ENCODE data around the gene HSPA2. TPM values are rescaled to one million over a fixed set of nuclear protein-coding genes. Genes with fewer than 3 reads are reported as not detected.

HSPA2 gene
- total RNA-seq, 1 experiment from 2014 or later: 8.7 TPM

DNA sequence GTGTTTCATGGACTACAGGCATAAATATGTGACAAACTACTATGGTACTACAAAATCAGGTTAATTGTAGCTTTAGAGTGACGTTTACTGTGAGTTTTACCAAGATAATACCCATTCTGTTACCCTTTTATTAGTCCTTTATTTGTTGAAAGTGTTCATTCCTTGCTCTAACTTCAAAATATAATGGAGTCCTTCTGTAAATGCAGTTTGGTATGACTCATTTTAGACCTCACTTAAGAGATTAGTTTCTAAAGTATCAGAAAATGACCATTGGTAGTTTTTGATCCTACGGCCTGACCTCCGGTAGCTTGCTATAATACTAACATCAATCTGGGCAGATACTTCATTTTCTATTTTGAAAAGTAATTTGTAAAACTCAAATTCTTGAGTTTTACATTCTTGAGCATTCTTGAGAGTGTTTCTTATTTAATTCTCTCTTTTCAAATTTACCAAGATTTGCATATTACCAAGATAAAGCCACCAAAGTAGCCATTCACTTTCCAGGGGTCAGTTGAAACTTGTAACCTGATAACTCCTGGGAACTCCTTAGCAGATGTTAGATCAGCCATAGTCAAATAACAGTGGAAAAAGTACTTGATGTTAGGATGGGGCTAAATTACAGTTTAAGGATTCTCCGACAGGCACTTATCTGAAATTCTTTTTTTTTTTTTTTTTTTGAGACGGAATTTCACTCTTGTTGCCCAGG is 4.2 kb downstream of the HSPA2 start:
- intact Hi-C loops (cut with micrococcal nuclease; ENCODE audit: unreplicated experiment): loop anchor here (5.0 kb wide), 1 partner anchor 218 kb away; no protein-coding TSS in a partner anchor

DNA sequence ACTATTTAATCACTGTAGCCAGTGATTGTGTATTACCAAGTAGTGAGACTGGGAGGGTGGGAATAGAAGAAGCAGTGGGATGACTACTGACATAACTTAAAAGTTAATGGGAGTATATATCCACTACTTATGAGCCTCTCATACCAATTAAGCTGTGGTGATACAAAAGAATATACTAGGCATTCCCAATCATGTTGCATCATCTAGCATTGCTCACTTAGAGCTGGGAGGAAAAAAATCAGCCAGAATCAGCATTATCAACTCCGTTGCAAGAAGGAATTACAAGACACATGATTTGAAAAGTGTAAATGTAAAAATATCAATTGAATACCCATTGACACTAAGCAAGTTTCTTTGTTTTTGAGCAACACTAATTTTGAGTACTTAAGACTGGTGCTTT is 8.5 kb downstream of the HSPA2 start:
- Mint-ChIP-seq H3K27ac (ENCODE audit: unreplicated experiment) (peak overlapping the region; percentile 29), H3K9me3 (ENCODE audit: unreplicated experiment) (no peaks in the 10 kb centered on the region), H3K36me3 (ENCODE audit: insufficient read depth, unreplicated experiment) (no peaks in the 10 kb centered on the region), H3K4me3 (ENCODE audit: unreplicated experiment) (peak overlapping the region; percentile 70), H3K27me3 (ENCODE audit: insufficient read depth, unreplicated experiment) (no peaks in the 10 kb centered on the region), H3K4me1 (ENCODE audit: low read depth, unreplicated experiment) (peaks cover 13% of the 10 kb centered on the region)
- Histone ChIP-seq H3K4me3 (ENCODE audit: low read depth, low read length) (no peak overlapping the region; the same call in 1 of the 2 replicates), H3K36me3 (ENCODE audit: control insufficient read depth, insufficient read depth, low read length) (no peaks in the 10 kb centered on the region), H3K4me1 (peaks cover 8% of the 10 kb centered on the region), H3K9me3 (no peaks in the 10 kb centered on the region), H3K27me3 (replicated peaks; ENCODE audit: control insufficient read depth, insufficient read depth, low read length) (no peaks in the 10 kb centered on the region)
- POLR2A ChIA-PET: no interaction called here
- TF ChIP-seq, protein P1, sequence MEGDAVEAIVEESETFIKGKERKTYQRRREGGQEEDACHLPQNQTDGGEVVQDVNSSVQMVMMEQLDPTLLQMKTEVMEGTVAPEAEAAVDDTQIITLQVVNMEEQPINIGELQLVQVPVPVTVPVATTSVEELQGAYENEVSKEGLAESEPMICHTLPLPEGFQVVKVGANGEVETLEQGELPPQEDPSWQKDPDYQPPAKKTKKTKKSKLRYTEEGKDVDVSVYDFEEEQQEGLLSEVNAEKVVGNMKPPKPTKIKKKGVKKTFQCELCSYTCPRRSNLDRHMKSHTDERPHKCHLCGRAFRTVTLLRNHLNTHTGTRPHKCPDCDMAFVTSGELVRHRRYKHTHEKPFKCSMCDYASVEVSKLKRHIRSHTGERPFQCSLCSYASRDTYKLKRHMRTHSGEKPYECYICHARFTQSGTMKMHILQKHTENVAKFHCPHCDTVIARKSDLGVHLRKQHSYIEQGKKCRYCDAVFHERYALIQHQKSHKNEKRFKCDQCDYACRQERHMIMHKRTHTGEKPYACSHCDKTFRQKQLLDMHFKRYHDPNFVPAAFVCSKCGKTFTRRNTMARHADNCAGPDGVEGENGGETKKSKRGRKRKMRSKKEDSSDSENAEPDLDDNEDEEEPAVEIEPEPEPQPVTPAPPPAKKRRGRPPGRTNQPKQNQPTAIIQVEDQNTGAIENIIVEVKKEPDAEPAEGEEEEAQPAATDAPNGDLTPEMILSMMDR (IDR thresholded peaks at IDR 0.05; ENCODE audit: insufficient read depth in 1 of 2, low read depth in 1 of 2, low read length in 1 of 2, severe bottlenecking in 1 of 2, unreplicated experiment in 1 of 2): no peak
- no peak for DNase-seq
- intact Hi-C loops (cut with micrococcal nuclease; ENCODE audit: unreplicated experiment): no loop called here
- CTCF ChIA-PET: no interaction called here
- BruUV-seq (replicated peaks): no TSS peak

More for the DNA sequence above, 4.2 kb downstream of the HSPA2 start:
- Mint-ChIP-seq H3K36me3 (ENCODE audit: insufficient read depth, unreplicated experiment) (peaks cover 12% of the 10 kb centered on the region), H3K9me3 (ENCODE audit: unreplicated experiment) (no peaks in the 10 kb centered on the region), H3K4me1 (ENCODE audit: low read depth, unreplicated experiment) (peaks cover 4% of the 10 kb centered on the region), H3K27me3 (ENCODE audit: insufficient read depth, unreplicated experiment) (no peaks in the 10 kb centered on the region), H3K4me3 (ENCODE audit: unreplicated experiment) (no peak overlapping the region), H3K27ac (ENCODE audit: unreplicated experiment) (no peak overlapping the region)
- Histone ChIP-seq H3K4me3 (ENCODE audit: low read depth, low read length) (no peak overlapping the region), H3K27me3 (replicated peaks; ENCODE audit: control insufficient read depth, insufficient read depth, low read length) (no peaks in the 10 kb centered on the region), H3K4me1 (peaks cover 11% of the 10 kb centered on the region), H3K36me3 (ENCODE audit: control insufficient read depth, insufficient read depth, low read length) (no peaks in the 10 kb centered on the region), H3K9me3 (peaks cover 9% of the 10 kb centered on the region; the same call in 1 of the 2 replicates)
- BruUV-seq (replicated peaks): no TSS peak
- TF ChIP-seq, protein P1 (IDR thresholded peaks at IDR 0.05; ENCODE audit: insufficient read depth in 1 of 2, low read depth in 1 of 2, low read length in 1 of 2, severe bottlenecking in 1 of 2, unreplicated experiment in 1 of 2): no peak
- no peak for DNase-seq
- POLR2A ChIA-PET: no interaction called here
- CTCF ChIA-PET: no interaction called here

DNA sequence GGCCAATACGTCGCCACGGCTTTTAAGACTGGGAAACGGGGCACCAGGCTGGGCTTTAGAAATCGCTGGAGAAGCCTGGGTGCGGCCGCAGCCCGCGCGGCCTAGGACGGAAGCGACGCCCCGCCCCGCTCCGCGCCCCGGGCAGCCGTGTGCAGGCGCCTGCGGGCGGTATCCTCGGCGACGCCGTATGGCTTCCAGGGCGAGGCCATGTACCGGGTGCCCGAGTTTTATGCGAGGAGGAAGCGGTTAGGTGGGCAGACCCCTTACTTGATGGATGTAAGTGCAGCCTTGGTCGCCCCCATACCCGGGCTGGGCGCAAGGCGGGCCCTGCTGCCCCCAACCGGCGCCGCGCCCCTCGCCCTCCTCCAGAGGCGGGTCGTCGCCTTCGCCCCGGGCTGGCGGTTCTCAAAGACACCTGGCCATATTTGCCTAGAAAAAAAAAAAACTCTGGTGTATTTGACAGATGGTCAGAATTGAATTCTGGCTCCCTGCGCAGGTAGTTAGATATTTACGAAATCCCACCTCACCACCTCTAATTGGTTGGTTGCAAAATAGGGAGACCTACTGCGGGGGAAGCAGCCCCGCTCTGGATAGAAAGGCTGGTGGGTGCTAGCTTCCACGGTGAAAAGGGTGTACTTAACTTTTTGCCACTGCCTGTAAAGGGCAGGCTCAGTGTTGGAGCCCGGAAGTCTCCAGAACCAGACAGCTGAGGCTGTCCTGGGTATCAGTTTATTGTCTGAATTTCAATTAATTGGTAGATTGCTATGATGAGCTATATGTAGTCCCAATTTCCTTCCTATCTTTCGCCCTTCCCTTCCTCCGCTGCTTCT is 9.5 kb downstream of the HSPA2 start, which contains the start of gene PPP1R36:
TSS of gene PPP1R36 (plus strand) at position 171 of the 830 bp plus-strand sequence. CDS start at position 208, 37 bp downstream.
- POLR2A ChIA-PET: interaction anchor here (0.7 kb wide), 1 partner anchor 38 kb away, joined by 3 read pairs; no protein-coding TSS in a partner anchor
- Histone ChIP-seq H3K36me3 (ENCODE audit: control insufficient read depth, insufficient read depth, low read length) (no peaks in the 10 kb centered on the region), H3K4me3 (ENCODE audit: low read depth, low read length) (peak within 1 kb of the TSS; percentile 58), H3K9me3 (no peaks in the 10 kb centered on the region), H3K4me1 (peaks cover 17% of the 10 kb centered on the region), H3K27me3 (replicated peaks; ENCODE audit: control insufficient read depth, insufficient read depth, low read length) (no peaks in the 10 kb centered on the region)
- peak within 1 kb of the TSS; percentile 70 for H3K4me3 Mint-ChIP-seq (ENCODE audit: unreplicated experiment)
- no peaks in the 10 kb centered on the region for H3K9me3 Mint-ChIP-seq (ENCODE audit: unreplicated experiment)
- H3K4me1 Mint-ChIP-seq (ENCODE audit: low read depth, unreplicated experiment): peaks cover 23% of the 10 kb centered on the region
- no peaks in the 10 kb centered on the region for H3K36me3 Mint-ChIP-seq (ENCODE audit: insufficient read depth, unreplicated experiment)
- BruUV-seq (replicated peaks): TSS peak; percentile 28
- no peaks in the 10 kb centered on the region for H3K27me3 Mint-ChIP-seq (ENCODE audit: insufficient read depth, unreplicated experiment)
- TF ChIP-seq, protein P1 (IDR thresholded peaks at IDR 0.05; ENCODE audit: insufficient read depth in 1 of 2, low read depth in 1 of 2, low read length in 1 of 2, severe bottlenecking in 1 of 2, unreplicated experiment in 1 of 2): peak in 1 of 2 experiments; percentile 13
- intact Hi-C loops (cut with micrococcal nuclease; ENCODE audit: unreplicated experiment): loop anchor here (1.0 kb wide), 1 partner anchor 12 kb away; no protein-coding TSS in a partner anchor
- DNase-seq: peak in 1 of 2 experiments; percentile 74
- H3K27ac Mint-ChIP-seq (ENCODE audit: unreplicated experiment): peak within 1 kb of the TSS; percentile 29
- CTCF ChIA-PET: interaction anchor here (0.6 kb wide), 1 partner anchor 553 kb away, joined by 9 read pairs; no protein-coding TSS in a partner anchor
